CD4-positive, alpha-beta memory T cell (primary cell): ENCODE data around the gene HSDL2. TPM values are rescaled to one million over a fixed set of nuclear protein-coding genes. Genes with fewer than 3 reads are reported as not detected.
"Not testable (repeated sequence)": the region's sequence is repeated elsewhere in the genome, so short reads cannot be mapped to it uniquely, and the experiment has no call there.

ENCODE experiments used
- CTCF ChIA-PET: fragments of 350-600 bp; sonication (Branson Sonifier 250); formaldehyde crosslinking; loops from one replicate; lab custom pipeline; 2021; ENCODE audit warnings: inconsistent platforms; ENCODE audit not compliant: partially characterized antibody; lab: Charles Lee
- POLR2A ChIA-PET: fragments of 350-600 bp; sonication (Branson Sonifier 250); formaldehyde crosslinking; loops from one replicate; lab custom pipeline; 2021; ENCODE audit not compliant: partially characterized antibody; lab: Charles Lee
- DNase-seq, 5 donors: peaks; one replicate each; pipeline versions ENCODE4 v3.0.0 to v3.0.0-alpha.2; 2020 to 2022; ENCODE audit warnings: mixed read lengths in 1 of 5
- H3K27ac ChIP-seq: one replicate; pipeline ENCODE4 v1.7.0; 2013; ENCODE audit warnings: low read depth, low read length
- H3K27me3 ChIP-seq: 2 replicates; pipeline ENCODE4 v1.7.0; 2013; ENCODE audit warnings: mild to moderate bottlenecking, low read length, moderate library complexity; ENCODE audit not compliant: insufficient read depth
- H3K36me3 ChIP-seq: 2 replicates; pipeline ENCODE4 v1.7.0; 2013; ENCODE audit warnings: mild to moderate bottlenecking, low read length, moderate library complexity; ENCODE audit not compliant: insufficient read depth
- H3K4me1 ChIP-seq: 2 replicates; pipeline ENCODE4 v1.7.0; 2013; ENCODE audit warnings: mild to moderate bottlenecking, low read length, moderate library complexity; ENCODE audit not compliant: insufficient read depth
- H3K4me3 ChIP-seq, 2 donors: one replicate each; pipeline ENCODE4 v1.7.0; 2013; ENCODE audit warnings: low read length in 2 of 2, mild to moderate bottlenecking in 1 of 2
- H3K9me3 ChIP-seq, 2 donors: one replicate each; pipeline ENCODE4 v1.7.0; 2013; ENCODE audit warnings: low read length in 2 of 2, control low read depth in 1 of 2; ENCODE audit not compliant: control insufficient read depth in 1 of 2
- H3K27ac Mint-ChIP-seq, 7 donors: one replicate each; pipeline ENCODE4 v1.8.0; 2020 to 2021; ENCODE audit warnings: mixed read lengths in 7 of 7, mild to moderate bottlenecking in 6 of 7, inconsistent platforms in 3 of 7, moderate library complexity in 3 of 7
- H3K27me3 Mint-ChIP-seq, 2 donors: one replicate each; pipeline ENCODE4 v1.8.0; 2020 to 2021; ENCODE audit warnings: mixed read lengths in 2 of 2
- H3K36me3 Mint-ChIP-seq, 2 donors: one replicate each; pipeline ENCODE4 v1.8.0; 2020 to 2021; ENCODE audit warnings: mixed read lengths in 2 of 2, inconsistent platforms in 1 of 2, mild to moderate bottlenecking in 1 of 2
- H3K4me1 Mint-ChIP-seq, 4 donors: one replicate each; pipeline ENCODE4 v1.8.0; 2020 to 2021; ENCODE audit warnings: mixed read lengths in 4 of 4, mild to moderate bottlenecking in 1 of 4
- H3K4me3 Mint-ChIP-seq, 8 donors: one replicate each; pipeline ENCODE4 v1.8.0; 2020 to 2021; ENCODE audit warnings: mixed read lengths in 8 of 8, mild to moderate bottlenecking in 7 of 8, moderate library complexity in 6 of 8, inconsistent platforms in 3 of 8
- H3K9me3 Mint-ChIP-seq, 8 donors: one replicate each; pipeline ENCODE4 v1.8.0; 2020 to 2021; ENCODE audit warnings: mixed read lengths in 8 of 8, mild to moderate bottlenecking in 5 of 8, inconsistent platforms in 3 of 8, moderate library complexity in 1 of 8
- intact Hi-C: fragments of 100-400 bp; cut with micrococcal nuclease; formaldehyde crosslinking; loops from one replicate; pipeline ENCODE4 v1.15.1; 2023
- polyA plus RNA-seq, 2 donors: library from polyadenylated mRNA; unstranded; fragments of 300-500 nt; fragmentation: Illumina TruSeq; gene quantifications; one replicate each; pipeline ENCODE4 v1.2.3, GENCODE V29; 2021
- total RNA-seq, 2 experiments: library from RNA; stranded (reverse); gene quantifications; one replicate each; pipeline ENCODE4 v1.2.3, GENCODE V29; 2021

HSDL2 gene
- total and polyA plus RNA-seq, 4 experiments from 2014 or later, result 12.4 to 21.7 (median 15.0) TPM

GRCh38 chr9:112360047-112360804, 19.7 kb upstream of the HSDL2 start:
- no peak for DNase-seq
- ChIA-PET POLR2A (interaction anchor here (3.6 kb wide), 1 partner anchor 247 kb away, joined by 13 read pairs; no protein-coding TSS in a partner anchor), CTCF (interaction anchor here (0.9 to 7.4 kb wide), 23 partner anchors 9 to 761 kb away, joined by 3 to 162 read pairs (median 6); partner anchors contain the start of genes HSDL2, PTBP3 and PTGR1)
- peaks cover 2% of the 10 kb centered on the region in 2 donors for H3K27me3 Mint-ChIP-seq
- Histone ChIP-seq H3K9me3 (no peaks in the 10 kb centered on the region), H3K27ac (no peak overlapping the region), H3K36me3 (no peaks in the 10 kb centered on the region), H3K4me3 (no peak overlapping the region), H3K4me1 (no peaks in the 10 kb centered on the region), H3K27me3 (no peaks in the 10 kb centered on the region)
- no peaks in the 10 kb centered on the region for H3K36me3 Mint-ChIP-seq
- intact Hi-C loops, result no loop called here
- peaks cover 0 to 3% (median under 1%) of the 10 kb centered on the region in 8 donors for H3K9me3 Mint-ChIP-seq
- peaks cover 0 to 2% (median 1%) of the 10 kb centered on the region in 4 donors for H3K4me1 Mint-ChIP-seq
- no peak overlapping the region for H3K27ac Mint-ChIP-seq
- H3K4me3 Mint-ChIP-seq, result no peak overlapping the region

- H3K9me3 ChIP-seq, result no peaks in the 10 kb centered on the region
- H3K9me3 Mint-ChIP-seq, result peaks cover 0 to 9% (median 4%) of the 10 kb centered on the region in 8 donors
- no peaks in the 10 kb centered on the region for H3K4me1 ChIP-seq
- H3K27ac ChIP-seq, result no peak overlapping the region
- H3K27me3 ChIP-seq, result no peaks in the 10 kb centered on the region
- H3K36me3 Mint-ChIP-seq, result no peaks in the 10 kb centered on the region
- peaks cover 2 to 5% of the 10 kb centered on the region in 2 donors for H3K27me3 Mint-ChIP-seq
- H3K4me3 ChIP-seq, result no peak overlapping the region
- intact Hi-C loops, result loop anchor here (1.0 kb wide), 6 partner anchors 28 to 601 kb away; partner anchors contain the start of gene PTBP3
- no peak overlapping the region for H3K4me3 Mint-ChIP-seq
- ChIA-PET POLR2A (interaction anchor here (1.3 to 3.6 kb wide), 3 partner anchors 18 to 264 kb away, joined by 3 to 13 read pairs (median 8); partner anchors contain the start of gene HSDL2), CTCF (interaction anchor here (0.7 to 7.4 kb wide), 28 partner anchors 9 to 605 kb away, joined by 3 to 162 read pairs (median 5); partner anchors contain the start of genes HSDL2 and PTBP3)
- H3K27ac Mint-ChIP-seq, result no peak overlapping the region
- H3K36me3 ChIP-seq, result no peaks in the 10 kb centered on the region
- DNase-seq, result peak in 4 of 5 donors; percentile 42 to 48 (median 46)
- peaks cover 0 to 2% (median 1%) of the 10 kb centered on the region in 4 donors for H3K4me1 Mint-ChIP-seq
Observed at GRCh38 chr9:112361601-112362000, 18.3 kb upstream of the HSDL2 start.

GRCh38 chr9:112364761-112365160, 15.1 kb upstream of the HSDL2 start:
- ChIA-PET POLR2A (interaction anchor here (0.9 to 1.5 kb wide), 2 partner anchors 14 to 252 kb away, joined by 3 to 5 read pairs; no protein-coding TSS in a partner anchor), CTCF (interaction anchor here (1.0 to 3.2 kb wide), 6 partner anchors 31 to 290 kb away, joined by 3 to 15 read pairs (median 6); partner anchors contain the start of gene PTBP3)
- DNase-seq, result no peak
- peaks cover 0 to 2% (median 1%) of the 10 kb centered on the region in 4 donors for H3K4me1 Mint-ChIP-seq
- H3K4me1 ChIP-seq, result no peaks in the 10 kb centered on the region
- no peaks in the 10 kb centered on the region for H3K36me3 ChIP-seq
- H3K9me3 Mint-ChIP-seq, result peaks cover 0 to 27% (median 11%) of the 10 kb centered on the region in 8 donors
- intact Hi-C loops, result no loop called here
- H3K27me3 Mint-ChIP-seq, result peaks cover 2 to 4% of the 10 kb centered on the region in 2 donors
- H3K27ac Mint-ChIP-seq, result no peak overlapping the region
- H3K4me3 ChIP-seq, result no peak overlapping the region
- H3K36me3 Mint-ChIP-seq, result peaks cover 0 to 3% of the 10 kb centered on the region in 2 donors
- H3K9me3 ChIP-seq, result no peaks in the 10 kb centered on the region
- H3K27me3 ChIP-seq, result no peaks in the 10 kb centered on the region
- no peak overlapping the region for H3K27ac ChIP-seq
- H3K4me3 Mint-ChIP-seq, result no peak overlapping the region

- H3K4me3 Mint-ChIP-seq, DNase-seq, H3K27ac ChIP-seq, H3K9me3 ChIP-seq, H3K4me3 ChIP-seq, H3K36me3 ChIP-seq, H3K4me1 ChIP-seq, H3K36me3 Mint-ChIP-seq, H3K27me3 ChIP-seq, H3K4me1 Mint-ChIP-seq, H3K27ac Mint-ChIP-seq, intact Hi-C loops, H3K27me3 Mint-ChIP-seq: not testable (repeated sequence)
- POLR2A ChIA-PET, result interaction anchor here (0.9 to 1.5 kb wide), 2 partner anchors 14 to 252 kb away, joined by 3 to 5 read pairs; no protein-coding TSS in a partner anchor
- H3K9me3 Mint-ChIP-seq, result peaks cover 0 to 31% (median 13%) of the 10 kb centered on the region in 8 donors
- CTCF ChIA-PET, result interaction anchor here (1.0 to 3.2 kb wide), 5 partner anchors 32 to 291 kb away, joined by 3 to 15 read pairs (median 4); partner anchors contain the start of gene PTBP3
Observed at GRCh38 chr9:112365257-112365656, 14.7 kb upstream of the HSDL2 start.

- CTCF ChIA-PET, result interaction anchor here (0.7 to 3.2 kb wide), 9 partner anchors 10 to 289 kb away, joined by 3 to 15 read pairs (median 5); partner anchors contain the start of gene HSDL2
Observed at GRCh38 chr9:112366591-112366990, 13.3 kb upstream of the HSDL2 start.

GRCh38 chr9:112367465-112367864, 12.4 kb upstream of the HSDL2 start:
- H3K9me3 Mint-ChIP-seq, result peaks cover 0 to 36% (median 13%) of the 10 kb centered on the region in 8 donors
- Histone ChIP-seq H3K27ac (no peak overlapping the region), H3K36me3 (no peaks in the 10 kb centered on the region), H3K27me3 (no peaks in the 10 kb centered on the region), H3K4me3 (no peak overlapping the region), H3K9me3 (no peaks in the 10 kb centered on the region), H3K4me1 (no peaks in the 10 kb centered on the region)
- H3K4me3 Mint-ChIP-seq, result no peak overlapping the region
- POLR2A ChIA-PET, result interaction anchor here (1.9 kb wide), 1 partner anchor 12 kb away, joined by 8 read pairs; the partner anchor contains the start of gene HSDL2
- intact Hi-C loops, result no loop called here
- CTCF ChIA-PET, result interaction anchor here (0.9 to 1.6 kb wide), 5 partner anchors 12 to 279 kb away, joined by 3 to 13 read pairs (median 5); partner anchors contain the start of gene HSDL2
- DNase-seq, result no peak
- no peak overlapping the region for H3K27ac Mint-ChIP-seq
- H3K36me3 Mint-ChIP-seq, result peaks cover 0 to 4% of the 10 kb centered on the region in 2 donors
- H3K27me3 Mint-ChIP-seq, result peaks cover 0 to 4% of the 10 kb centered on the region in 2 donors
- no peaks in the 10 kb centered on the region for H3K4me1 Mint-ChIP-seq

More at GRCh38 chr9:112366591-112366990, 13.3 kb upstream of the HSDL2 start:
- intact Hi-C loops, result no loop called here
- no peak for DNase-seq
- POLR2A ChIA-PET, result interaction anchor here (1.9 kb wide), 1 partner anchor 13 kb away, joined by 8 read pairs; the partner anchor contains the start of gene HSDL2
- peaks cover under 1 to 4% of the 10 kb centered on the region in 2 donors for H3K27me3 Mint-ChIP-seq
- Histone ChIP-seq H3K4me1 (no peaks in the 10 kb centered on the region), H3K4me3 (no peak overlapping the region), H3K27ac (no peak overlapping the region), H3K36me3 (no peaks in the 10 kb centered on the region), H3K27me3 (no peaks in the 10 kb centered on the region), H3K9me3 (no peaks in the 10 kb centered on the region)
- peaks cover 0 to 2% (median under 1%) of the 10 kb centered on the region in 4 donors for H3K4me1 Mint-ChIP-seq
- H3K36me3 Mint-ChIP-seq, result peaks cover 0 to 3% of the 10 kb centered on the region in 2 donors
- H3K9me3 Mint-ChIP-seq, result peaks cover 0 to 36% (median 13%) of the 10 kb centered on the region in 8 donors
- H3K4me3 Mint-ChIP-seq, result no peak overlapping the region
- no peak overlapping the region for H3K27ac Mint-ChIP-seq
